ENCODE results near the gene BRAP.
"Not testable (repeated sequence)": the region's sequence is repeated elsewhere in the genome, so short reads cannot be mapped to it uniquely, and the experiment has no call there.

Gene BRAP

DNA sequence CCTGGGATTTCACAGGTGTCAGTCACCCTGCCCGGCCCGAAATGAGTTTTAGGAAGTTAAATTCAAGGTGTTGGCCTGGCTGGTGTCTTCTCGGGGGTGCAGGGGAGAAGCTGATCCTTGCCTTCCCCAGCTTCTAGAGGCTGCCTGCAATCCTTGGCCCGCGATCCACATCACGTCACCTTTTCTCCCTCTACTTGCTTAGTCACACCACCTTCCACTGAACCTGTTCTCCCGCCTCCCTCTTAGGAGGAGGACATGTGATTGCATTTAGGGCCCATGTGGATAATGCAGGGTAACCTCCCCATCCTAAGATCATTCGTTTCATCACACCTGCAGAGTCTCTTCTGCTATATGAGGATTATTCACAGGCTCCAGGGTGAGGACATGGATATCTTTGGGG is 61.2 kb downstream of the BRAP start:
- no peak for DNase-seq (ENCODE audit: low read depth in 2 of 2, low spot score in 1 of 2)

DNA sequence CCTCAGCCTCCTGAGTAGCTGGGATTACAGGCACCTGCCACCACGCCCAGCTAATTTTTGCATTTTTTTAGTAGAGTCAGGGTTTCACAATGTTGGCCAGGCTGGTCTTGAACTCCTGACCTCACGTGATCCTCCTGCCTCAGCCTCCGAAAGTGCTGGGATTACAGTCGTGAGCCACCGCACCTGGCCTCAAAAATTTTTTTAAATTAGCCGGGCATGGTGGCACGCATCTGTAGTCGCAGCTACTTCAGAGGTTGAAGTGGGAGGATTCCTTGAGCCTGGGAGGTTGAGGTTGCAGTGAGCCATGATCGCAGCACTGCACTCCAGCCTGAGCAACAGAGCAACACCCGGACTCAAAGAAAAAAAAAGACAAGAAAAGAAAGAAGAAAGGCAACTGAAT is 67.9 kb downstream of the BRAP start:
- DNase-seq (ENCODE audit: low read depth in 2 of 2, low spot score in 1 of 2) = not testable (repeated sequence)

DNA sequence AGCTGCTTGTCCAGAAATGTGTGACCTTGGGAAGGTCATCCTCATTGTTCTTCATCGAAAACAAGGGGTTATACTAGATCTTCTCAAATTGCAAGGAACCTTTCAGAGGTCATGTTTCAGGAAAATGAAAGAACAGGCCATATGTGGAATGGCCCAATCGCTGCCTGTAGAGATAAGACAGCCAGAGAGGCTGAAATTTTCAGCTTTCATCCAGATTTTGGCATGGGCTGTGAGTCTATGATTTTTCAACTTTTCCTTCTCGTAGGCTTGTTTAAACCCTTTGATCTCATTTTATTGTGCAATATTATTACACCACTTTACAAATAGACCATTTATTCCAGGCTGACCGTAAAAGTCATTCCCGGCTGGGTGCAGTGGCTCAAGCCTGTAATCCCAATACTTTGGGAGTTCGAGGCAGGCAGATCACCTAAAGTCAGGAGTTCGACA is 69.6 kb downstream of the BRAP start:
- no peak for DNase-seq (ENCODE audit: low read depth in 2 of 2, low spot score in 1 of 2)

DNA sequence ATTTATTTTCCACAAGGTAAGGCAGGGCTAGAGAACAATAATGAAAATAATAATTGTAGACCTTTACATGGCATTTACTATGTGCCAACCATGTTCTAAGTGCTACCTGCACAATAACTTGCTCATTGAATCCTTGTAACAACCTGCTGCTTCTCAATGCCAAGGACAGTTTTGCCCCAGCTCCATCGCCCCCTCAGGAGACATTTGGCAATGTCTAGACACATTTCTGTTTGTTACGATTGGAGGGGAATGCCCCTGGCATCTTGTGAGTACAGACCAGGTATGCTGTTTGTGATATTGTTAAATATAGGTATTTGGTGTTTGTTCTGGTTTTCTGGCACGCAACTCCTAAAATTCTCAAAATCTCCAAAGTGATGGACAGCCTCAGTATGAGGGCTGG is 78.5 kb downstream of the BRAP start:
- no peak for DNase-seq (ENCODE audit: low read depth in 2 of 2, low spot score in 1 of 2)

DNA sequence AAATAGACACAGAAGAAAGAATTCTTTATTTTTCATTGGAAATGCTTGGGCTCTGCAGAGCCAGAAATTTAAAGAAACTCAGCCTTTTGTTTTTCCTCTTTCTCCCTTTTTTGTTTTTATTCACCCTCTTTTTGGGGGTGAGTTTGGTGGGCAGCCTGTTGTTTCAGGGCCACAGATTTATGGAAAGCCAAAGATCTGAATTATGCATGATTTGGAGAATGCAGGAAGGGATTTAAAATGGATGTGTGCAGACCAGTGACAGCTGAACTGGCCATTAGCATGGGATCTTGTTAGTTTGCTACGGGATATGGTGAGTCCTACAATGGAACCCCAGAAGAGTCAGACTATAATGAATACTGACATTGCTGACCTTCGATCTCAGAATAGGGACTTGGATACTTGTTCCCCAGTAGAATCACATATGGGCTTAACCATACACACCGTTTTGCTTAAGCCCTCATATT is 79.0 kb downstream of the BRAP start:
- DNase-seq (ENCODE audit: low read depth in 2 of 2, low spot score in 1 of 2) = no peak

DNA sequence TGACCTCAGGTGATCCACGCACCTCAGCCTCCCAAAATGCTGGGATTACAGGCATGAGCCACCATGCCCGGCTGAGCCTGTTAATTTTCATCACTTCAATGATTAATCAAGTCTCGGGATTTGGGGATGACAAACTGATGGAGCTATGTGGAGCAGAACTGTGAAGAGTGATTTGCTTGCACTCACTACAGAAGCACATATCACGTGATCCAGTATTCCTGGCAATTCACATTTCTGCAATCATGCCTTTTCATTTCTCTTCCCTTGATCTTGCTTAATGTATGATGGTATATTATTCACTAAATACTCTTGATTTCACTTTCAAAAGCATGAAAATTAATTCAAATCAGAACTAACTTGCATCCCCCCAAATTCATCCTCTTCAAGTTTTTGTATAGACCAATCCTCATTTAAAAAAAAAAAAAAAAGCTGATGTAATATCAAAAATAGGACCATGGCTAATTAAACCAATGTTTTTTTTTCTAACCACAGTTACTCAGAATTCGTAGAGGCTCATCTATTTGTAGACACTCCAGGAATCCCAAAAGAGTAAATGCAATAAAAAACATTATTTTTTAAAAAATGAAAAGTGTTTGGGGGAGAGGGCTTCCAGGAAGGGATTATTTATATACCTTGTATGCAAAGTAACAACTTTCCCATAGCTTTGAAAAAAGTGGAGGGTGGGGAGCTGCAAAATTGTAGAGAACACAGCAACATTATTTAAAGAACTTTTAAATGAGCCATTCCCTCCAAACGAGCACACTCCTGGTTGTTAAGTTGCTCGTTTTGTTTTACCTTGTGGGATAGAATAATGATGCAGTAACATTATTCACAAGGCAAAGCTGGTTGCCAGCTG is 79.6 kb downstream of the BRAP start:
- DNase-seq (ENCODE audit: low read depth in 2 of 2, low spot score in 1 of 2) = no peak

DNA sequence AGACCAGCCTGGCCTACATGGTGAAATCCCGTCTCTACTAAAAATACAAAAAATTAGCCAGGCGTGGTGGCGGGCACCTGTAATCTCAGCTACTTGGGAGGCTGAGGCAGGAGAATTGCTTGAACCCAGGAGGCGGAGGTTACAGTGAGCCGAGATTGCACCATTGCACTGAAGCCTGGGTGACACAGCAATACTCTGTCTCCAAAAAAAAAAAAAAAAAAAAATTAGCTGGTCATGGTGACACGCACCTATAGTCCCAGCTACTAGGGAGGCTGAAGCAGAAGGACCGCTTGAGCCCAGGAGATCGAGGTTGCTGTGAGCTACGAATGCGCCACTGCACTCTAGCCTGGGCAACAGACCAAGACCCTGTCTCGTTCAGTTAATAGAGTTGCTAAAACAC is 82.9 kb downstream of the BRAP start:
- not testable (repeated sequence) for DNase-seq (ENCODE audit: low read depth in 2 of 2, low spot score in 1 of 2)

DNA sequence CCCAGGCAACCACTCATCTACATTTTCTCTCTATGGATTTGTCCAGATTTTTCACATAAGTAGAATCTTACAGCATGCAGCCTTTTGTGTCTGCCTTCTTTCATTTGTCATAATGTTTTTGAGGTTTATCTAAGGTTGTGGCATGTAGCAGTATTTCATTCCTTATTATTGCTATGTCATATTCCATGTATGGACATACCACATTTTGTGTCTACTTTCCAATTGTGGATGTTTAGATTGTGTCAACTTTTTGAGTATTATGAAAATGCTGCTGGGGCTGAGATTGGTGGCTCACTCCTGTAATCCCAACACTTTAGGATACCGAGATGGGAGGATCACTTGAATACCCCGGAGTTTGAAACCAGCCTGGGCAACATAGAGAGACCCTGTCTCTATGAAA is 83.4 kb downstream of the BRAP start:
- no peak for DNase-seq (ENCODE audit: low read depth in 2 of 2, low spot score in 1 of 2)

DNA sequence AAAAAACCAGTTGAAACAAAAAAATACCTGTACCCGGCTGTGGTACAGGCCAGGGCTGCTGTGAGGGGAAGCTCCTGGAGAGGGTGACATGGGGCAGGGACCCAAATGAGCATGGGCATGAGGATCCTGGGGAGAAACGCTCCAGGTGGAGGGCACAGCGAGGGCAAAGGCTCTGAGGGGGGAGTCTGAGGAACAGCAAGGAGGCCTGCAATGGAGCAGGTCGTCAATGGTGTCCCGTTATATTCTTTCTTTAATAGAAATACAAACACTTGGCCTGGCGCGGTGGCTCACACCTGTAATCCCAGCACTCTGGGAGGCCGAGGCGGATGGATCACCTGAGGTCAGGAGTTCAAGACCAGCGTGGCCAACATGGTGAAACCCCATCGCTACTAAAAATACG is 84.8 kb downstream of the BRAP start:
- not testable (repeated sequence) for DNase-seq (ENCODE audit: low read depth in 2 of 2, low spot score in 1 of 2)

DNA sequence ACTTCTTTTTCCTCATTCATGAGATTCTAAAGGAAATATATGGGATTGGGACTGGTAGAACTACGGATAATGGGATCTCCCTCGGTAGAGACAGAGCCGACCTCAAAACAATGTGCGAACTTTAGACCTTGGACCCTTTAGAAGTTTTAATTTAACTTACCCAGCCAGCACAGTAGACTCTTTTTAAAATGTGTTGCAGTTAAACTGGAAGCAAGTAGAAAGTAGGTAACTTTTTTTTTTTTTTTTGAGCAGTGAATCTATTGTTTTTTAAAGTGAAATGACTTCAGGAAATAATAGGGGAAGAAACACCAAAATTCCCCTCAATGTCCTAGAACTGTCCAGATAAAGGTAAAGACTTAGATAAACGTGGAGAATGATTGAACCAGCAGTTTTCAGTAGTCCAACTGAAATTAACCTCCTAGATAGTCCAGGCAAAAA is 85.5 kb downstream of the BRAP start:
- DNase-seq (ENCODE audit: low read depth in 2 of 2, low spot score in 1 of 2) = no peak

DNA sequence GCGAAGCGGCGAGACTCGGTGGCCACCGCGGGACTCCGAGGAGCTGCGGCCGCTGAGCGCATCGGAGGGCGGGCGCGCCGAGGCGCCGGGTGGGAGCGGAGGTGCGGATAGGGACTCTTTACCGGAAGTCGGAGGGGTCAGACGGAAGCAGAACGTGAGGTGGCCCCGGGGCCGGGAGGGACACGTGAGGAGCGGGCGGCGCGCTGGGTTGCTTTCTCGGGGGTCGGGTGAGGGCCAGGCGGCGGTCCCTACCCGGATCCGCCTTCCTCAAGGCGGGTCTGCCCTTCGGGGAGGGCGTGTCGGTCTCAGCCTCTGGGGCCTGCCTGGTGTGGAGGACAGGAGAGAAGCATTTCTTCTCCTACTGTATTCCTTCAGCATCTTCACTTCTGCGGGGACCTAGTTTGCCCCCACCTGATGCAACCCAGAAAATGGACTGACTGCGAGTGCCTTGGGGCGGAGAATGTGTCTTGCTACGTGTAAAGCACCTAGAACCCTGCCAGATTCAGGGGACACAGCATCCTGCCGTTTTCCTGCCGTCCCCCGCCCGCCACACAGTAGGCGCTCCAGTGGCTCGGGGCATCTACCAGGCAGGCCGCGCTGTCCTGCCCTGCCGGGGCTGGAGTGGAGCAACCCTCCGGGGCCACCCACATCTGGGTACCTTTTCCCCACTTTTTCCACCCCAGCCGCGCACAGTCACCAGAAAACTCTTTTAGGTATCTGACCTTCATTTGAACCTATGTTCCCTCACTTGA is 86.1 kb downstream of the BRAP start:
- DNase-seq (ENCODE audit: low read depth in 2 of 2, low spot score in 1 of 2) = peak; percentile 77 to 78

DNA sequence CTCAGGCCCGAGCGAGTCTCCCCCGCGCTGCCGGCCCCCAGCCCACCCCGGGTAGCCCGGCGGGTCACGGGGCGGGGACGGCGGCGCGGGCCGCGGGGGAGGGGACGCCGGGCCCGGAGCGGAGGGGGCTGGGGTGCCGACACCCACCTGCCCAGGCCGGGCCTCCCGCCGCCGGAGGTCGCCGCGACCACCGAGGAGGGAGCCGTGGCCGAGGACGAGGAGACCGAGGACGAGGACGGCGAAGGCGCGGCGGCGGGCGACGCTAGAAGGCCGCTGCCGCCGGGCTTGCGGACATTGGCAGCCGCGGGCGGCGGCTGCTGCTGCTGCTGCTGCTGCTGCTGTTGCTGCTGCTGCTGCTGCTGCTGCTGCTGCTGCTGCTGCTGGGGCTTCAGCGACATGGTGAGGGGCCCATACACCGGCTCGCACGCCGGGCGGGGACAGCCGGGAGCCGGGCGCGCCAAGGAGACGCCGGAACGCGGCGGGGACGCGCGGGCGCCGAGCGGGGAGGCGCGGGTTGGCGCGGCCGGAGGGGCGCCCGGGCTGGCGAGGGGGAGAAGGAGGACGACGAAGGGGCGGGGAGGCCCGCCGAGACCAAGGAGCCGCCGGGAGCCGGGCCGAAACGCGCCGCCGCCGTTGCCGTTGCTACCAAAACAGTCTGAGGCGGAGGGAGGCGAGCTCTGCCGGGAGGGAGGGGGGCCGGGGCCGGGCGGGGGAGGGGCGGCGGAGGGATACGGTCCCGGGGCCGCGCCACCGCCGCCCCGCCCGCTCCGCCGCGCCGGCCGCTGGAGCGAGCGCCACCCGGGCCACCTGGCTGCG is 86.9 kb downstream of the BRAP start, which contains the start of gene ATXN2:
TSS of gene ATXN2 (minus strand) at position 679 of the 816 bp plus-strand sequence. CDS start at position 398, 281 bp downstream.
- DNase-seq (ENCODE audit: low read depth in 2 of 2, low spot score in 1 of 2) = peak; percentile 42 to 47

DNA sequence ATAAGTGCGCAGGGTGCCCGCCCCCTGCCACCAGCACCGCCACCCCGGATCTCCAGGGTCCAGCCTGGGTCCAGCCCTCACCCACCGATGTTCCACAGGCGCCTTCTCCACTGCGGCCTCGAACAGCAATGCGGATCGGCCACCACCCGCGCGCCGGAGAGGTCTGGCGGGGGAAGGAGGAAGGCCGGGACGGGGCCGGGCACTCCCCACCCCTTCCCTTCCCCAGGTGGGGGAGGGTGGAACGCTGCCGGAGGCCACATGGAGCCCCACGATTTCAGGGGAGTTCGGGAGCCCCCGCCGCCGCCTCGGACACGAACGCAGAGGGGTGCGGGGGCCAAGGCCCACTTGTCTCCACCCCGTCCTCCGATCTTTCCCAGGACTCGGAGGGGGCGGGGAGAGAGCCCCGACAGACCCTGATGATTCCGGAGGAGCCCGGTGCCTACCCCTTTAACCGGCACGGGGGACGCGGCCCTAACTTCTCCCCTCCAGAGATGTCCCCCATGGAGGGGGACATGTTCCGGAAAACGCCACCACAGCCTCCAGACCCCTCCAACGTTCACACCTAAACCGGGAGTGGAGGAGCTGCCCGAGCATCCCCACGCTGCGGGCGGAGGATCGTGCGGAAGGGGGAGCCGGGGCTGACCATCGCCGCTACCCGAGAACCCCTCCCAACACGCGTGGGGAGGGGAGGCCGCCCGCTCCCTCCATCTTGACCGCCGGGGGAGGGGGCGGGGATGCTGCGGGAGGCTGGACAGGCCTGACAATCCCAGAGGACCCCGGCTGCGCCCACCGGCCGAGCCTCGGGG is 87.7 kb downstream of the BRAP start:
- DNase-seq (ENCODE audit: low read depth in 2 of 2, low spot score in 1 of 2) = no peak

DNA sequence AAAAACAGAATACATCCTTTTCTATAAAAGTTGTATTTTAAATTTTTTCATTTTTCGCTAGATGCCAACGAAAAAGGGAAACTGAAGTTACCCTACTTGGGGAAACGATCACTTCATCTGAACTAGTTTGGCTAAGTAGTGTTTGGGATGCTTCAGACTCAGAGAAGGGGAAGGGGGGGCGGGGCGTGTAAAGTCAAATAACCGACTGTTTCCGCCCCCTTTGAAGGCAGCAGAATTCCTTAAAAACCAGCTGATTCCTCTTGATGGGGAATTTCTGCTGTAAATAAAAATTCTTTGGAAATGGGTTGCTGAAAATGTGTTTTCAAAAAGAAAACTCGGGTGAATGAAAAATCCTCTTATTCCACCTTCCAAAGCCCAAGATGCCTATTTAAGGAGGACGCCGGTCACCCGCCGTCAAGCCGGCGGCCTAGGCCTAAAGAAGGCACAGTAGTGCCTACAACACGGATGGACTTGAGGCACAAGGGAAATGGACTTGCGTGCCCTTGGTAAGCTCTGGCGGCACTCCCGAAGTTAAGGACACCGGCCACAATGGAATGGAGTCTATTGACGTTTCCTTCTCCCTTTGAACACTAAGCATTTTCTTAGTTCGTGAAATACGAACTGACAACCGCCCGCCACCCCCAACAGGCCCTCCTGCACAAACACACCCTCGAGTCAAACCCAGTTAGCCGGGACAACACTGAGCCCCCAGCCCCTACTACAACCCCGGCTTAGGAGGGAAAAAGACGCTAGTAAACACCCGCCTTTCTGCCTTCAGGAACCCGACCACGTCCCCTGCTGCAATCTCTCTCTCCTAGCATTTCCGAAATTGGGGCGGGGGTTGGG is 88.5 kb downstream of the BRAP start:
- no peak for DNase-seq (ENCODE audit: low read depth in 2 of 2, low spot score in 1 of 2)

DNA sequence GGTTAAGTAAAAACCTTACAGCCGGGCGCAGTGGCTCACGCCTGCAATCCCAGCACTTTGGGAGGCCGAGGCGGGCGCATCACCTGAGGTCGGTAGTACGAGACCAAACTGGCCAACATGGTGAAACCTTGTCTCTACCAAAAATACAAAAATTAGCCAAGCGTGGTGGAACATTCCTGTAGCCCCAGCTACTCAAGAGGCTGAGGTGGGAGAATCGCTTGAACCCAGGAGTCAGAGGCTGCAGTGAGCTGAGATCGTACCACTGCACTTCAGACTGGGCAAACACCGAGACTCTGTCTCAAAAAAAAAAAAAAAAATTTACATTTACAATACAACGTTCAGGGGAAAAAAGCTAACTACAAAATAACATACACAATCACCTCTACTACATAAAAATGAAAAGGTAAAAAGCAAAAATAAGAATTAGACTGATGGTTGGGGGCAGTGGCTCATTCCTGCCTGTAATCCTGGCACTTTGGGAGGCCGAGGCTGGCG is 90.4 kb downstream of the BRAP start:
- DNase-seq (ENCODE audit: low read depth in 2 of 2, low spot score in 1 of 2) = not testable (repeated sequence)
